GM21619 (cell line): ENCODE results near the gene AVL9.
A peak's percentile ranks its signal among the peaks of the same experiment; 100 is the strongest.
"Not testable (repeated sequence)": the region's sequence is repeated elsewhere in the genome, so short reads cannot be mapped to it uniquely, and the experiment has no call there.

Experiments used
- ATAC-seq: cut with Tn5 transposase; IDR thresholded peaks from one replicate; pipeline ENCODE4 v1.9.1; 2021; ENCODE audit not compliant: unreplicated experiment

AVL9 gene

GRCh38 chr7:32495298-32496051 lies at the start of gene AVL9:
Gene AVL9, plus strand, starts transcription at chr7:32495489. Its CDS starts 221 bp downstream, at chr7:32495710.
- ATAC-seq: peak; percentile 94

- no peak for ATAC-seq
Observed at GRCh38 chr7:32447218-32447617, 48.1 kb upstream of the AVL9 start.

GRCh38 chr7:32453341-32454011 lies 41.8 kb upstream of the AVL9 start:
- ATAC-seq: no peak

- no peak for ATAC-seq
Observed at GRCh38 chr7:32458025-32458424, 37.3 kb upstream of the AVL9 start.

- no peak for ATAC-seq
Observed at GRCh38 chr7:32459788-32460187, 35.5 kb upstream of the AVL9 start.

GRCh38 chr7:32461484-32461883 lies 33.8 kb upstream of the AVL9 start:
- ATAC-seq: no peak

GRCh38 chr7:32462451-32462850 lies 32.8 kb upstream of the AVL9 start:
- no peak for ATAC-seq

- no peak for ATAC-seq
Observed at GRCh38 chr7:32462977-32463376, 32.3 kb upstream of the AVL9 start.

GRCh38 chr7:32464641-32465416 lies 30.5 kb upstream of the AVL9 start:
- ATAC-seq: not testable (repeated sequence)

- not testable (repeated sequence) for ATAC-seq
Observed at GRCh38 chr7:32470004-32470403, 25.3 kb upstream of the AVL9 start.

- no peak for ATAC-seq
Observed at GRCh38 chr7:32470871-32471270, 24.4 kb upstream of the AVL9 start.

GRCh38 chr7:32472015-32472414 lies 23.3 kb upstream of the AVL9 start:
- no peak for ATAC-seq

- no peak for ATAC-seq
Observed at GRCh38 chr7:32474008-32474407, 21.3 kb upstream of the AVL9 start.

- ATAC-seq: no peak
Observed at GRCh38 chr7:32476816-32477648, 18.3 kb upstream of the AVL9 start.

- ATAC-seq: no peak
Observed at GRCh38 chr7:32477649-32477980, 17.7 kb upstream of the AVL9 start.

- no peak for ATAC-seq
Observed at GRCh38 chr7:32479574-32480200, 15.6 kb upstream of the AVL9 start.

- no peak for ATAC-seq
Observed at GRCh38 chr7:32481176-32481575, 14.1 kb upstream of the AVL9 start.

GRCh38 chr7:32481921-32482320 lies 13.4 kb upstream of the AVL9 start:
- no peak for ATAC-seq

- peak; percentile 15 for ATAC-seq
Observed at GRCh38 chr7:32489788-32490126, 5.5 kb upstream of the AVL9 start.

GRCh38 chr7:32490127-32490796 lies 5.0 kb upstream of the AVL9 start, which contains the start of gene LSM5:
Gene LSM5, minus strand, starts transcription at chr7:32490380. Its CDS starts 15 bp downstream, at chr7:32490365.
- peak; percentile 84 for ATAC-seq
